Activated gamma-delta T cell (primary cell): Measurements from ENCODE around the gene PHACTR2.
"Not testable (repeated sequence)": the region's sequence is repeated elsewhere in the genome, so short reads cannot be mapped to it uniquely, and the experiment has no call there.

Source experiments
- DNase-seq: peaks from one replicate; lab custom pipeline; 2025; lab: John Stamatoyannopoulos, UW

PHACTR2 gene

DNA sequence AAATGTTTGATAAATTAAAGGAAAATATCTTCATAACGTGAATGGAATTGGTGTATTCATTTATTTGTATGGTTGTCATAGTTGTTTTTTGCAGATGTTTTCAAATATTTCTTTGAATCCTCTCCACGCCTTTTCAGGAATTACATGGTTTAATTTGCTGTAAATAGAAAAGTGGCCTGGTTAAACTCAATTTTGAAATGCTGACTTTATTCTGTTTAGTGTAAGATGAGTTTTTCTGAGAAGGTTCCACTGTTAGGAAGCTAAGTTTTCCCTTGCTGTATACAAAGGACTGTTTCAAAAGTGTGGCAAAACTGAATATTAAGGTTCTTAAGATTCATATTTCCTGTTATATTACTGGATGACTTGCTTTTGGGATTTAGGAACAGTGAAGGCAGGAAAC, 186.0 kb downstream of the PHACTR2 start:
- DNase-seq: no peak

DNA sequence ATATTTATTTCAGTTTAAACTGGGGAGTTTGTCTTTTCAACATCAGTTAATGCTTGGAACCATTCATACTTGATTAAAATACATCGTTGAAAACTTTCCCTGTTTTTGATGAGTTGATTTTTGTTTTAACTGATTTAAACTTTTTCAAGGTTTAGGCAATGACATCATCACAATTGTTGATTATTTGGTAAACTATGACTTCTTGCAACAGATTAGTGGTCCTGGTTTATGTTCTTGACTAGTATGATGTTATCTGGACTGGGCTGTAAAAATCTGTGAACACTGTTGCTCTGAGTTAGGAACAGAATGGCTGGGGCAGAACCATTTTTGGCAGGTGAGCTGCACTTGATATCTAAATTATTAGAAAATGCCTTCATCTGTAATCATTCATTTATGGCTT, 186.5 kb downstream of the PHACTR2 start, which contains the start of gene ZC2HC1B:
TSS of gene ZC2HC1B (plus strand) at position 241 of the 400 bp plus-strand sequence. CDS start at position 307, 66 bp downstream.
- DNase-seq: no peak

DNA sequence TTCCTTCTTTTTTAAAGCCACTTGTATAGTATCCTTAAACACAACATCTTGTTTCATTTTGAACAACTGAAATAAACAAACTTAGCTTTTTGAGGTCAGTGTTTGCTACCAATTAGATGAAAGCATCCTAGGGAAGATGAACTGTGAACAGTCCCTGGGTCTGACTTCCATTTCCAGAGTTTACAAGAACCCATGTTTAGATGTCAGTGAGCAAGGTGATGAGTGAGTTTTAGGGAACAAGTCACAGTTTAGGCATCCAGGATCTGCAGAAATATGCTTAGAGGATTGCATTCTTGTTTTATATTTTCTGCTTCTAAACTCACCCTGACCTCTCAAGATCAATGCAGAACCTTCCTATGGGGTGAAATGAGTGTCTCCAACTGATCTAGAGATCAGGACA, 189.5 kb downstream of the PHACTR2 start:
- no peak for DNase-seq

DNA sequence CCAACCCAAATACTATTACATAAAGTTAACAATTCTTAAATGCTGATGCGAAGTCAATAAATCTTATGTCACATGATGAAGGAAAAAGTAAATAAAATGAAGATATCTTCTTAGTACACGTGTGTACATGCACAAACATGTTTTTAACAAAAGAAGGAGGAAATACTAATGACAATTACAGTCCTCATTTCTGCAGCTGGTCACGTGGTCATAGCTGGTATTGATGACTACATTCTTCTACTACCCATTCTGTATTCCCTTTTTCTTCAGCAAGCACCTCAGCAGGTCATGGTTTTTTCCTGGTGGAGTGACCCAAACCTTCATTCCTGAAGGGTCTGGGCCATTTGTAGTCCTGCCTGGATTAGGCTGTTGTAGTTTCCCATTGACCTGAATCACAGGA, 191.0 kb downstream of the PHACTR2 start:
- DNase-seq: not testable (repeated sequence)

DNA sequence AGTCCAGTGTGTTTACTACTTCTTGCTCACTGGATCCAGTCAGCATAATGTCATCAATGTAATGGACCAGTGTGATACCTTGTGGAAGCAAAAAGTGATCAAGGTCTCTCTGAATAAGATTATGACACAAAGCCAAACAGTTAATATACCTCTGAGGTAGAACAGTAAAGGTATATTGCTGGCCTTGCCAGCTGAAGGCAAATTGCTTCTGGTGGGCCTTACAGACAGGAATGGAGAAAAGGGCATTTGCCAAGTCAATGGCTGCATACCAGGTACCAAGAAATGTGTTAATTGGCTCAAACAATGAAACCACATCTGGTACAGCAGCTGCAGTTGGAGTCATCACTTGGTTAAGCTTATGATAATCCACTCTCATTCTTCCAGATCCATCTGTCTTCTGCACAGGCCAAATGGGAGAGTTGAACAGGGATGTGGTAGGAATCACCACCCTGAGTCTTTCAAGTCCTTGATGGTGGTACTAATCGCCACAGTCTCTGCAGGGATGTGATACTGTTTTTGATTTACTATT, 193.5 kb downstream of the PHACTR2 start:
- DNase-seq: not testable (repeated sequence)

DNA sequence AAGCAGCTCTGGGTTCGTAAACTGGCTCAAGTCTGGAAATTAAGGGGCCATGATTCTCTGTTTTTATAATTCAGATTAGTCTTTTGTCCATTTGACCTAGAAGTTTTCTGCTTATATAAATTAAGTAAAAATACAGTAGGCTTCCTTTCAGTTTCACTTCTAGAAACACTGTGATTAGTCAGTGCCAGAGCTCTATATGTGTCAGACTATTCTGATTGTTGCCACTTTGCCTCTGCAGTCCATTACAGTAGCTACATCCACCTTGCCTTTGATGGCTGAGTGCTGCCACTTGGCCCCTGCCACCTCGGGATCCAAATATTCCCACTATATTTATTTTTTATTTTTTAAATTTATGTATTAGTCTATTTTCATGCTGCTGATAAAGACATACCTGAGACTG, 194.4 kb downstream of the PHACTR2 start:
- DNase-seq: no peak

DNA sequence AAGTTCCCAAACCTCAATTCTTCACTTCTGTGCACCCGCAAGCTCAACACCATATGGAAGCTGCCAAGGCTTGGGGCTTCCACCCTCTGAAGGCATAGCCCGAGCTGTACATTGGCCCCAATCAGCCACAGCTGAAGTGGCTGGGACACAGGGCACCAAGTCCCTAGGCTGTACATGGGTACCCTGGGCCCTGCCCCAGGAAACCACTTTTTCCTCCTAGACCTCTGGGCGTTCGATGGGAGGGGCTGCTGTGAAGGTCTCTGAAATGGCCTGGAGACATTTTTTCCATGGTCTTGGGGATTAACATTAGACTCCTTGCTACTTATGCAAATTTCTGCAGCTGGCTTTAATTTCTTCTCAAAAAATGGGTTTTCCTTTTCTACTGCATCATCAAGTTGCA, 195.8 kb downstream of the PHACTR2 start:
- not testable (repeated sequence) for DNase-seq

DNA sequence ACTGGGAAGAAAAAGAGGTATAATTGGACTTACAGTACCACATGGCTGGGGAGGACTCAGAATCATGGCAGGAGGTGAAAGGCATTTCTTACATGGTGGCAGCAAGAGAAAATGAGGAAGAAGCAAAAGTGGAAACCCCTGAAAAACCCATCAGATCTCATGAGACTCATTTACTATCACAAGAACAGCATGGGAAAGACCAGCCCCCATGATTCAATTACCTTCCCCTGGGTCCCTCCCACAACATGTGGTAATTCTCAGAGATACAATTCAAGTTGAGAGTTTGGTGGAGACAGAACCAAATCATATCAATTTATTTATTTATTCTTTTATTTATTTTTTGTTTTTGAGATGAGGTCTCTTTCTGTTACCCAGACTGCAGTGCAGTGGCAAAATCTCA, 196.7 kb downstream of the PHACTR2 start:
- not testable (repeated sequence) for DNase-seq

DNA sequence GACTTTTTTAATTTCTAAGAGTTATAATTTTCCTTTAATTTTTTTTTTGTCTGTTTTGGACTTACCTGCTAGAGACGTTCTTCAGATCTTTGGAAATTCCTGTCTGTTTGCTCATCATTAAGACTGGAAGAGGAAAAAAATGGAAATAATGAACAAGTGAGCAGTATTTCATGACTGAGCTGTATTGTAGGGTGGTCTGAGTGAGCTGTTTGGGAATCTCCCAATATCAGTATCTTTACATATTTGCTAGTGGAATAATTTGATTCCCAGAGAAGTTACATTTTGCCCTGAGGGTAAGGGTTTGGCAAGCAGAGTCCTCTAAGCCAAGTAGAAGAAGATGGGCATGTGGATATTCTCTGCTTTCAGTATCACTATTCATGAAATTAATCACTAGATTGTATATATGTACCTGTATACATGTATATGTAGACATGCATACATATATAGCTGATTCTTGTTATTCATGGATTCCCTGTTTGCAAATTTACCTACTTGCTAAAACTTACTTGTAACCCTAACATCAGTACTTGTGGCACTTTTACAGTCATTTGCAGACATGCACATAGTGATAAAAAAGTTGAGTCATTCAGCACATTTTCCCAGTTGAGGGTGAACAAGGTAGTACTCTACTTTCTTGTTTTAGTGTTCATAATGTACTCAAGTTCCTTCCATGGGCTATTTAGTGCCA, 200.0 kb downstream of the PHACTR2 start:
- DNase-seq: no peak

DNA sequence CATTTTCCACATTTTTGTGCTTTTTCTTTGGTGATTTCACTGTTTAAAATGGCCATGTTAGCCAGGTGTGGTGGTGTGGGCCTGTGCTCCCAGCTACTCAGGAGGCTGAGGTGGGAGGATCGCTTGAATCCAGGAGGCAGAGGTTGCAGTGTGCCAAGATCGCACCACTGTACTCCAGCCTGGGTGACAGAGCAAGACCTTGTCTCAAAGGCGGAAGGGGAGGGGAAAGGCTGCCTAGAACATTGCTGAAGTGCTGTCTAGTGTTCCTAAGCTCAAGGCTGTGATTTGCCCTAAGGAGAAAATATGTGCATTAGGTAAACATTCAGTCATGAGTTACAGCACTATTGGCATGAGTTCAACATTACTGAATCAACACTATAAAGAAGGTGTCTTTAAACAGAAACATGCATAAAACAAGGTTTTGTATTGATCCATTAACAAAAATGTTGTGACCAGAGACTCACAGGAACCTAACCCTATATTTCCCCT, 200.6 kb downstream of the PHACTR2 start:
- DNase-seq: no peak

DNA sequence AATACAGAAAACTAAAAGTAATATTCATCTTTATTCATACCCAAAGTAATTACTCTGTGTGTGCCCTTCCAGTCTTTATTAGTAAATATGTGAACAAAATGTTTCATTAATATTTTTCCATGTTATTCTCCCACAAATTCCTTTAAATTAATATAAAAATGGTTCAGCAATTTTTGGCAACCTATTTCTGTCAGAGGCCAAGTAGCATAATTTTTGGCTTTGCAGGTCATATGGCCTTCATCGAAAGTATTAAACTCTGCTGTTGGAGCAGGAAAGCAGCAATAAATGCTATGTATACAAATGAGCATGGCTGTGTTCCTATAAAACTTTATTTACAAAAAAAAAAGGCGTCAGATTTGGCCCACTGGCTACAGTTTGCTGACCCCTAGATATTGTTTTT, 202.6 kb downstream of the PHACTR2 start:
- no peak for DNase-seq
